Endothelial cell of umbilical vein (primary cell): ENCODE results near the gene CHIT1. TPM values are rescaled to one million over a fixed set of nuclear protein-coding genes. Genes with fewer than 3 reads are reported as not detected.

ENCODE experiments used
- BruUV-seq: library from RNA; stranded (reverse); fragments of 400-500 nt; replicated peaks from 2 replicates; lab custom pipeline; 2021; lab: Mats Ljungman, UMichigan
- CTCF ChIA-PET: fragments of 300-600, 350-600 bp; sonication (Branson Sonifier 250); formaldehyde crosslinking; loops from one replicate; lab custom pipeline; 2021; ENCODE audit warnings: antibody characterized with exemption, inconsistent platforms; lab: Charles Lee
- POLR2A ChIA-PET: fragments of 300-600, 350-600 bp; sonication (Branson Sonifier 250); formaldehyde crosslinking; loops from one replicate; lab custom pipeline; 2021; ENCODE audit warnings: antibody characterized with exemption, inconsistent platforms; lab: Charles Lee
- DNase-seq: peaks from one replicate; pipeline ENCODE4 v3.0.0-alpha.2; 2011; ENCODE audit warnings: low read depth, low spot score
- FAIRE-seq: peaks from 2 replicates; lab custom pipeline; 2011; peaks lifted over from hg19 to GRCh38; lab: Jason Lieb, UNC
- H2AFZ ChIP-seq: 2 replicates; pipeline ENCODE4 v1.6.0; 2012; ENCODE audit warnings: low read depth, low read length, control low read depth, inconsistent platforms
- H3K27ac ChIP-seq: 2 replicates; pipeline ENCODE4 v1.5.1; 2011; ENCODE audit warnings: low read depth, mild to moderate bottlenecking, control low read depth, low read length, moderate library complexity; ENCODE audit not compliant: insufficient read depth
- H3K27me3 ChIP-seq, 2 experiments: 2 replicates each; pipeline versions ENCODE4 v1.6.0 to v1.6.1; 2011; ENCODE audit warnings: low read length in 2 of 2, mixed read lengths in 1 of 2; ENCODE audit not compliant: control insufficient read depth in 2 of 2, insufficient read depth in 2 of 2
- H3K36me3 ChIP-seq, 2 experiments: 2 replicates in 1 of 2; 3 replicates in 1 of 2; pipeline ENCODE4 v1.5.1; 2011; ENCODE audit warnings: low read length in 2 of 2, mild to moderate bottlenecking in 1 of 2, moderate library complexity in 1 of 2; ENCODE audit not compliant: control insufficient read depth in 2 of 2, insufficient read depth in 2 of 2; ENCODE audit errors: extremely low read depth in 1 of 2
- H3K4me1 ChIP-seq: 3 replicates; pipeline ENCODE4 v1.5.1; 2011; ENCODE audit warnings: mild to moderate bottlenecking, low read length; ENCODE audit not compliant: control insufficient read depth, insufficient read depth; ENCODE audit errors: extremely low read depth
- H3K4me2 ChIP-seq: 2 replicates; pipeline ENCODE4 v1.6.1; 2011; ENCODE audit warnings: low read length, control low read depth, mixed read lengths; ENCODE audit not compliant: insufficient read depth
- H3K4me3 ChIP-seq, 3 experiments: fragments of 200-600 bp in 1 of 3; sonication (generic), shearing (Covaris generic) in 1 of 3; replicated peaks in 1 of 3; 2 replicates each; pipeline ENCODE4 v1.5.1; 2011 to 2016; ENCODE audit warnings: control low read depth in 3 of 3, low read length in 3 of 3, mild to moderate bottlenecking in 2 of 3, inconsistent platforms in 1 of 3, low read depth in 1 of 3, moderate library complexity in 1 of 3; ENCODE audit not compliant: insufficient read depth in 1 of 3
- H3K79me2 ChIP-seq: 2 replicates; pipeline ENCODE4 v1.6.0; 2012; ENCODE audit warnings: low read length, inconsistent platforms; ENCODE audit not compliant: control insufficient read depth, insufficient read depth
- H3K9ac ChIP-seq: replicated peaks from 2 replicates; pipeline ENCODE3; 2011; ENCODE audit warnings: low read length, control low read depth; ENCODE audit not compliant: insufficient read depth; ENCODE audit errors: extremely low read depth
- H3K9me1 ChIP-seq: replicated peaks from 3 replicates; pipeline ENCODE4 v1.6.0; 2011; ENCODE audit warnings: mild to moderate bottlenecking, low read length; ENCODE audit not compliant: control insufficient read depth, insufficient read depth; ENCODE audit errors: extremely low read depth
- H3K9me3 ChIP-seq: replicated peaks from 2 replicates; pipeline ENCODE4 v1.5.1; 2012; ENCODE audit warnings: low read length, inconsistent platforms; ENCODE audit not compliant: control insufficient read depth, insufficient read depth
- H4K20me1 ChIP-seq: replicated peaks from 2 replicates; pipeline ENCODE3; 2011; ENCODE audit warnings: mild to moderate bottlenecking, low read length; ENCODE audit not compliant: control insufficient read depth, insufficient read depth; ENCODE audit errors: extremely low read depth
- EZH2 ChIP-seq: IDR thresholded peaks from 2 replicates; pipeline ENCODE4 v1.6.1; 2012; ENCODE audit warnings: borderline replicate concordance, low read depth, mild to moderate bottlenecking, moderate library complexity, low read length, inconsistent platforms; ENCODE audit not compliant: severe bottlenecking
- FOS ChIP-seq: IDR thresholded peaks from 2 replicates; pipeline ENCODE4 v1.6.1; 2011; ENCODE audit warnings: mild to moderate bottlenecking, low read length, moderate library complexity, borderline replicate concordance; ENCODE audit not compliant: insufficient read depth
- GATA2 ChIP-seq: IDR thresholded peaks from 2 replicates; pipeline ENCODE4 v1.7.0; 2011; ENCODE audit warnings: low read depth, mild to moderate bottlenecking, moderate library complexity, mixed read lengths, low read length; ENCODE audit not compliant: insufficient read length, insufficient read depth
- JUN ChIP-seq: IDR thresholded peaks from 2 replicates; pipeline ENCODE4 v1.6.1; 2011; ENCODE audit warnings: borderline replicate concordance, low read depth; ENCODE audit not compliant: insufficient read length, insufficient read depth
- MYC ChIP-seq: IDR thresholded peaks from one replicate; pipeline ENCODE4 v1.6.1; 2011; ENCODE audit warnings: mild to moderate bottlenecking, low read depth, low read length
- POLR2A ChIP-seq: IDR thresholded peaks from 2 replicates; pipeline ENCODE4 v1.6.1; 2012; ENCODE audit warnings: low read depth, mild to moderate bottlenecking, control low read depth, low read length
- POLR2AphosphoS5 ChIP-seq: IDR thresholded peaks from 2 replicates; pipeline ENCODE4 v1.6.1; 2012; ENCODE audit warnings: low read depth, mild to moderate bottlenecking, control low read depth, low read length, moderate library complexity; ENCODE audit not compliant: insufficient read depth
- dilution Hi-C: fragments of 300-500 bp; cut with MboI; formaldehyde crosslinking; loops from one replicate; pipeline ENCODE4 v1.15.0; 2019; ENCODE audit warnings: low sequenced_read_pairs; ENCODE audit not compliant: extremely low pct_ligation_motif_present
- intact Hi-C: fragments of 100-400 bp; cut with micrococcal nuclease; formaldehyde crosslinking; loops from one replicate; pipeline ENCODE4 v1.10.0; 2022
- polyA plus RNA-seq, 4 experiments: library from polyadenylated mRNA; depleted of rRNA in 3 of 4; stranded (reverse) in 3 of 4; unstranded in 1 of 4; fragments of >200 nt; gene quantifications; 2 replicates each; pipeline versions ENCODE4 v1.2.1 to v1.2.3, GENCODE V29; 2011 to 2012; ENCODE audit warnings: missing spikeins in 1 of 4
- total RNA-seq: library from RNA; stranded (reverse); gene quantifications from 2 replicates; pipeline ENCODE4 v1.2.3, GENCODE V29; 2021
- TF ChIP-seq, protein P1 (sequence below): IDR thresholded peaks from 2 replicates; pipeline ENCODE4 v1.6.1; 2011; ENCODE audit not compliant: insufficient read depth, insufficient read length
- TF ChIP-seq, protein P2 (sequence below), 2 donors: IDR thresholded peaks; 1 replicate in 1 of 2; 2 replicates in 1 of 2; pipeline ENCODE4 v1.5.1; 2011; ENCODE audit warnings: low read length in 2 of 2, mild to moderate bottlenecking in 2 of 2, moderate library complexity in 2 of 2, control low read depth in 1 of 2, inconsistent platforms in 1 of 2, low read depth in 1 of 2; ENCODE audit not compliant: insufficient read depth in 1 of 2; ENCODE audit errors: extremely low read depth in 1 of 2

The CHIT1 gene
- total and polyA plus RNA-seq, 2 donors (not counting 3 experiments of a cell fraction or from before 2014, with no cell fraction given), result not detected

DNA sequence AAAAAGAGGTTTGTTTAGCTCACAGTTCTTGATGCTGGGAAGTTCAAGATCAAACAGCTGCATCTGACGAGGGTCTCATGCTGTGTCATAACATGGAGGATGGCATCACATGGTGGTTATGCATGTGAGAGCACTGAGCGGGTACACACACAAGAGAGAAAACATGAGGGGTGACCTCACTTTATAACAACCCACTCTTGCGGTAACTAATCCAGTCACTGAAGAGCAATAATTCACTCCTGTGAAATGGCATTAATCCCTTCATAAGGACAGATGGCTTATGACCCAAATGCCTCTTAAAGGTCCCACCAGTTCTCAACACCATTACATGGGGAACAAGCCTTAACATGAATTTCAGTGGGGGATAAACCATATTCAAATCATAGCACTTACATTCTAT is 23.2 kb upstream of the CHIT1 start:
- no peaks in the 10 kb centered on the region for H3K79me2 ChIP-seq
- no peaks in the 10 kb centered on the region for H3K9me3 ChIP-seq
- H2AFZ ChIP-seq, result no peak overlapping the region
- H3K4me3 ChIP-seq, result no peak overlapping the region
- no peaks in the 10 kb centered on the region for H3K4me1 ChIP-seq
- peaks cover 13 to 35% of the 10 kb centered on the region in 2 experiments for H3K27me3 ChIP-seq
- H3K4me2 ChIP-seq, result no peak overlapping the region
- TF ChIP-seq FOS (no peak), EZH2 (no peak), JUN (no peak), GATA2 (no peak), MYC (no peak), POLR2AphosphoS5 (no peak), POLR2A (no peak)
- TF ChIP-seq, protein P1, sequence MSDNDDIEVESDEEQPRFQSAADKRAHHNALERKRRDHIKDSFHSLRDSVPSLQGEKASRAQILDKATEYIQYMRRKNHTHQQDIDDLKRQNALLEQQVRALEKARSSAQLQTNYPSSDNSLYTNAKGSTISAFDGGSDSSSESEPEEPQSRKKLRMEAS, result no peak
- TF ChIP-seq, protein P2, sequence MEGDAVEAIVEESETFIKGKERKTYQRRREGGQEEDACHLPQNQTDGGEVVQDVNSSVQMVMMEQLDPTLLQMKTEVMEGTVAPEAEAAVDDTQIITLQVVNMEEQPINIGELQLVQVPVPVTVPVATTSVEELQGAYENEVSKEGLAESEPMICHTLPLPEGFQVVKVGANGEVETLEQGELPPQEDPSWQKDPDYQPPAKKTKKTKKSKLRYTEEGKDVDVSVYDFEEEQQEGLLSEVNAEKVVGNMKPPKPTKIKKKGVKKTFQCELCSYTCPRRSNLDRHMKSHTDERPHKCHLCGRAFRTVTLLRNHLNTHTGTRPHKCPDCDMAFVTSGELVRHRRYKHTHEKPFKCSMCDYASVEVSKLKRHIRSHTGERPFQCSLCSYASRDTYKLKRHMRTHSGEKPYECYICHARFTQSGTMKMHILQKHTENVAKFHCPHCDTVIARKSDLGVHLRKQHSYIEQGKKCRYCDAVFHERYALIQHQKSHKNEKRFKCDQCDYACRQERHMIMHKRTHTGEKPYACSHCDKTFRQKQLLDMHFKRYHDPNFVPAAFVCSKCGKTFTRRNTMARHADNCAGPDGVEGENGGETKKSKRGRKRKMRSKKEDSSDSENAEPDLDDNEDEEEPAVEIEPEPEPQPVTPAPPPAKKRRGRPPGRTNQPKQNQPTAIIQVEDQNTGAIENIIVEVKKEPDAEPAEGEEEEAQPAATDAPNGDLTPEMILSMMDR (IDR thresholded peaks at IDR 0.05; ENCODE audit: extremely low read depth in 1 of 2, insufficient read depth in 1 of 2, low read depth in 1 of 2, low read length in 2 of 2), result no peak
- no peaks in the 10 kb centered on the region for H3K36me3 ChIP-seq
- intact Hi-C loops, result no loop called here
- no TSS peak for BruUV-seq
- no peak overlapping the region for H3K27ac ChIP-seq
- FAIRE-seq (no peak), DNase-seq (no peak)
- CTCF ChIA-PET, result interaction anchor here (0.8 to 1.2 kb wide), 3 partner anchors 15 to 188 kb away, joined by 3 to 4 read pairs (median 4); no protein-coding TSS in a partner anchor
- H3K9me1 ChIP-seq, result no peaks in the 10 kb centered on the region
- POLR2A ChIA-PET, result no interaction called here
- no peaks in the 10 kb centered on the region for H4K20me1 ChIP-seq
- dilution Hi-C loops, result no loop called here
- H3K9ac ChIP-seq, result no peak overlapping the region
